GM10266 (cell line): ENCODE data around the gene PTPRU.
"Not testable (repeated sequence)": the region's sequence is repeated elsewhere in the genome, so short reads cannot be mapped to it uniquely, and the experiment has no call there.

Experiments used
- DNase-seq: peaks from one replicate; pipeline ENCODE4 v3.0.0; 2012; ENCODE audit errors: extremely low spot score
- TF ChIP-seq, protein P1 (sequence below): IDR thresholded peaks from 2 replicates; pipeline ENCODE4 v1.5.1; 2012; ENCODE audit warnings: mild to moderate bottlenecking, low read depth; ENCODE audit not compliant: control insufficient read depth, insufficient read depth; ENCODE audit errors: missing control alignments

Gene PTPRU

GRCh38 chr1:29291756-29292155 lies 55.4 kb downstream of the PTPRU start:
- DNase-seq: no peak
- TF ChIP-seq, protein P1, sequence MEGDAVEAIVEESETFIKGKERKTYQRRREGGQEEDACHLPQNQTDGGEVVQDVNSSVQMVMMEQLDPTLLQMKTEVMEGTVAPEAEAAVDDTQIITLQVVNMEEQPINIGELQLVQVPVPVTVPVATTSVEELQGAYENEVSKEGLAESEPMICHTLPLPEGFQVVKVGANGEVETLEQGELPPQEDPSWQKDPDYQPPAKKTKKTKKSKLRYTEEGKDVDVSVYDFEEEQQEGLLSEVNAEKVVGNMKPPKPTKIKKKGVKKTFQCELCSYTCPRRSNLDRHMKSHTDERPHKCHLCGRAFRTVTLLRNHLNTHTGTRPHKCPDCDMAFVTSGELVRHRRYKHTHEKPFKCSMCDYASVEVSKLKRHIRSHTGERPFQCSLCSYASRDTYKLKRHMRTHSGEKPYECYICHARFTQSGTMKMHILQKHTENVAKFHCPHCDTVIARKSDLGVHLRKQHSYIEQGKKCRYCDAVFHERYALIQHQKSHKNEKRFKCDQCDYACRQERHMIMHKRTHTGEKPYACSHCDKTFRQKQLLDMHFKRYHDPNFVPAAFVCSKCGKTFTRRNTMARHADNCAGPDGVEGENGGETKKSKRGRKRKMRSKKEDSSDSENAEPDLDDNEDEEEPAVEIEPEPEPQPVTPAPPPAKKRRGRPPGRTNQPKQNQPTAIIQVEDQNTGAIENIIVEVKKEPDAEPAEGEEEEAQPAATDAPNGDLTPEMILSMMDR: no peak

- DNase-seq: no peak
- TF ChIP-seq, protein P1: no peak
Measured at GRCh38 chr1:29292344-29292743, 56.0 kb downstream of the PTPRU start.

DNA sequence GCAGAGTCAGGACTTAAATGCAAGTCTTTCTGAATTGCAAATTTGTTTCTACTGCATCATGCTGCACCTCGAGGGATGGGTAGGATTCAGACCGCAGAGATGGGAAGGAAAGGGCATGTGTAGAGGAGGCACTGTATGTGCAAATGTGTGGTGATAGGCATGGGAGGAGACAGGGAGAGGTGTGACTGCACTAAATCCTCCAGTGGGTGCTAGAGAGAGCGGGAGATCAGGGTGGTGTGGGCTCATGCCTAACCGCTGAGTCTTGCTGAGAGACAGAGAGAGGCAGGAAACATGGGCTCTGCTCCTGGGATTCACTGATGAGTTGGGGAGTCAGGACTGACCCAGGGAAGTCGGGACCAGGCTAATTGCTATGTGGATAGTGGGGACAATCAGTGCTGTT lies 61.1 kb downstream of the PTPRU start:
- DNase-seq: no peak

DNA sequence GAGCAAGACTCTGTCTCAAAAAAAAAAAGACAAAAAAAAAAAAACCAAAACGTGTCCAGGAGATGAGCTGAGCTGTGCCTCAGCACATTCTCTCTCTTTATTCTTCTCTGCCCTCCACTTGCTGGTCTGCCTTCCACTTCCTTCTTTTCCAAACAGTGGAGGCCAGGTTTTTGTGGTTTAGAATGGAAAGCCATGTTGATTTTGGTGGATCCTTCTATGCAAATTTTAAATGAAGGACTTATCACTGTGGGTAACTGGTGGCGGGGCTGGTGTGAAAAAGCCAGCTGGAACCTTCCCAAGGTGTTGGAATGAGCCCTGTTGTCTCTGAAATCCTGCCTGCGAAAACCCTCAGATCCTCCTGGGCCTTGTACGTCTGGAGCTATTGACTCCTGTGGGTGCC lies 61.9 kb downstream of the PTPRU start:
- TF ChIP-seq, protein P1: no peak
- no peak for DNase-seq

More for the DNA sequence above, 61.1 kb downstream of the PTPRU start:
- TF ChIP-seq, protein P1: no peak

GRCh38 chr1:29299446-29299845 lies 63.1 kb downstream of the PTPRU start:
- TF ChIP-seq, protein P1: no peak
- no peak for DNase-seq

DNA sequence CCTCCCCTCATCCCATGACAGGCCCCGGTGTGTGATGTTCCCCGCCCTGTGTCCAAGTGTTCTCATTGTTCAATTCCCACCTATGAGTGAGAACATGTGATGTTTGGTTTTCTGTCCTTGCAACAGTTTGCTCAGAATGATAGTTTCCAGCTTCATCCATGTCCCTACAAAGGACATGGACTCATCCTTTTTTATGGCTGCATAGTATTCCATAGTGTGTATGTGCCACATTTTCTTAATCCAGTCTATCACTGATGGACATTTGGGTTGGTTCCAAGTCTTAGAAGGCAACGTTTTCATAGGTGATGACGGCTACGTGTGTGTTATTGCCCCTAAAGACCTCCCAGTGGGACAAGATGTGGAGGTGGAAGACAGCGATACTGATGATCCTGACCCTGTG lies 65.4 kb downstream of the PTPRU start:
- DNase-seq: not testable (repeated sequence)

GRCh38 chr1:29303201-29304024 lies 67.1 kb downstream of the PTPRU start:
- DNase-seq: no peak
- TF ChIP-seq, protein P1: no peak
